ENCODE data around the gene RAE1.

Gene RAE1

DNA sequence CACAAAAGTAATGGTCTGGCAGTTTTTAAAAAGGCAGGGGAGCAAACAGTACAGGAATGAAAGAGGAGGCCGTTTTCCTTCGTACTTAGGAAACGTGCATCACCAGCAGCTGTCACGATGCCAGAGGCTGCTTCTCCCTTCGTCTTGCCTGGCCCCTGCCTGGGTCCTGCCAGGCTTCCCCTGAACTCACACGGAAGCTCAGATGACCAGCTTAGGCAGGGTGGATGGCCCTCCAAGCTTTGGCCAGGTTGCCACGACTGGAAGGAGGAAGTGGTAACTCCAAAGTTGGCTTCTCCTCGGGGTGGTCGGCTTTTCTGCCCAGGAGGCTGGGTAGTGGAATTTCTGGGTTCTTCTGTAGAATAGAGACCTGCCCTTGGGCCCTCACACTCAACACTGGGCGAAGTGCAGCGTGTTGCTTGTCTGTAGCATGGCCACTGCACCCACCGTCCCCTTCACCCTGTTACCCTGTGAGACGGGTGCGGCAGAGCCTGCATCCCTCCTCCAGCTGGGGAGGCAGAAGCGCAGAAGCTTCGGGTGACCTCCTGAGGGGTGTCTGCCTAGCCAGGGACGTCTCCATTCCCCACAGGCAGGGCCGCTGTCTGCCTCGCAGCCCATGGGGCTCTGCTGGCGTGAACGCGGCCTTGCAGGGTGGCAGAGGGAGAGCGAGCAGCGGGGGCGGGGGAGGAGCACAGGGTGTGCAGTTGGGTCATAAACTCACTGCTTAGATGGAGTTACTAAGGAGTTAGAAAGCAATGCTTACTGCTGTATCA, 21.7 kb downstream of the RAE1 start:
- no peaks in the 10 kb centered on the region for H3K4me1 ChIP-seq (ENCODE audit: low read length)
- no peaks in the 10 kb centered on the region for H3K9me2 ChIP-seq (replicated peaks; ENCODE audit: insufficient read depth, low read length)
- H3K9me3 ChIP-seq (replicated peaks; ENCODE audit: insufficient read depth, low read length), result no peaks in the 10 kb centered on the region
- TF ChIP-seq EZH2 (optimal IDR thresholded peaks at IDR 0.05; ENCODE audit: low read depth, low read length), result no peak
- no peak for TF ChIP-seq EZH2phosphoT487 (IDR thresholded peaks at IDR 0.05; ENCODE audit: low read length)
- TF ChIP-seq, protein P1, sequence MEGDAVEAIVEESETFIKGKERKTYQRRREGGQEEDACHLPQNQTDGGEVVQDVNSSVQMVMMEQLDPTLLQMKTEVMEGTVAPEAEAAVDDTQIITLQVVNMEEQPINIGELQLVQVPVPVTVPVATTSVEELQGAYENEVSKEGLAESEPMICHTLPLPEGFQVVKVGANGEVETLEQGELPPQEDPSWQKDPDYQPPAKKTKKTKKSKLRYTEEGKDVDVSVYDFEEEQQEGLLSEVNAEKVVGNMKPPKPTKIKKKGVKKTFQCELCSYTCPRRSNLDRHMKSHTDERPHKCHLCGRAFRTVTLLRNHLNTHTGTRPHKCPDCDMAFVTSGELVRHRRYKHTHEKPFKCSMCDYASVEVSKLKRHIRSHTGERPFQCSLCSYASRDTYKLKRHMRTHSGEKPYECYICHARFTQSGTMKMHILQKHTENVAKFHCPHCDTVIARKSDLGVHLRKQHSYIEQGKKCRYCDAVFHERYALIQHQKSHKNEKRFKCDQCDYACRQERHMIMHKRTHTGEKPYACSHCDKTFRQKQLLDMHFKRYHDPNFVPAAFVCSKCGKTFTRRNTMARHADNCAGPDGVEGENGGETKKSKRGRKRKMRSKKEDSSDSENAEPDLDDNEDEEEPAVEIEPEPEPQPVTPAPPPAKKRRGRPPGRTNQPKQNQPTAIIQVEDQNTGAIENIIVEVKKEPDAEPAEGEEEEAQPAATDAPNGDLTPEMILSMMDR (IDR thresholded peaks at IDR 0.05; ENCODE audit: low read length), result no peak
- no peak overlapping the region for H2AFZ ChIP-seq (ENCODE audit: low read length)
- no peak for DNase-seq
- H3K9ac ChIP-seq (ENCODE audit: low read length), result no peak overlapping the region
- H3K79me2 ChIP-seq (ENCODE audit: low read length), result peaks cover 55% of the 10 kb centered on the region
- peaks cover 14% of the 10 kb centered on the region; the same call in 1 of the 2 replicates for H3K36me3 ChIP-seq (replicated peaks; ENCODE audit: insufficient read depth, low read length)
- H4K20me1 ChIP-seq (ENCODE audit: insufficient read depth, low read length), result no peaks in the 10 kb centered on the region; the same call in 1 of the 2 replicates
- H3K27ac ChIP-seq (ENCODE audit: low read length), result no peak overlapping the region
- H3K4me2 ChIP-seq (ENCODE audit: low read depth, low read length), result no peak overlapping the region
- H3K27me3 ChIP-seq (replicated peaks; ENCODE audit: insufficient read depth, low read length), result no peaks in the 10 kb centered on the region
- no peak overlapping the region for H3K4me3 ChIP-seq (ENCODE audit: low read length)
- H3F3A ChIP-seq (ENCODE audit: insufficient read depth, low read length), result no peaks in the 10 kb centered on the region

GRCh38 chr20:57374343-57374930, 23.4 kb downstream of the RAE1 start:
- H3K4me1 ChIP-seq (ENCODE audit: low read length), result no peaks in the 10 kb centered on the region
- TF ChIP-seq EZH2phosphoT487 (IDR thresholded peaks at IDR 0.05; ENCODE audit: low read length) (no peak), EZH2 (optimal IDR thresholded peaks at IDR 0.05; ENCODE audit: low read depth, low read length) (no peak)
- TF ChIP-seq, protein P1 (IDR thresholded peaks at IDR 0.05; ENCODE audit: low read length), result no peak
- peaks cover 60% of the 10 kb centered on the region for H3K79me2 ChIP-seq (ENCODE audit: low read length)
- no peak overlapping the region for H3K4me2 ChIP-seq (ENCODE audit: low read depth, low read length)
- H4K20me1 ChIP-seq (ENCODE audit: insufficient read depth, low read length), result peaks cover 3% of the 10 kb centered on the region; the same call in 1 of the 2 replicates
- H3K9ac ChIP-seq (ENCODE audit: low read length), result no peak overlapping the region
- no peak overlapping the region for H3K27ac ChIP-seq (ENCODE audit: low read length)
- peaks cover 12% of the 10 kb centered on the region; the same call in 1 of the 2 replicates for H3K36me3 ChIP-seq (replicated peaks; ENCODE audit: insufficient read depth, low read length)
- no peaks in the 10 kb centered on the region for H3K9me3 ChIP-seq (replicated peaks; ENCODE audit: insufficient read depth, low read length)
- H2AFZ ChIP-seq (ENCODE audit: low read length), result no peak overlapping the region
- H3K4me3 ChIP-seq (ENCODE audit: low read length), result no peak overlapping the region
- DNase-seq, result no peak
- H3K27me3 ChIP-seq (replicated peaks; ENCODE audit: insufficient read depth, low read length), result no peaks in the 10 kb centered on the region
- H3K9me2 ChIP-seq (replicated peaks; ENCODE audit: insufficient read depth, low read length), result no peaks in the 10 kb centered on the region
- peaks cover 6% of the 10 kb centered on the region; the same call in 1 of the 2 replicates for H3F3A ChIP-seq (ENCODE audit: insufficient read depth, low read length)

GRCh38 chr20:57374931-57375651, 24.0 kb downstream of the RAE1 start:
- Histone ChIP-seq H3K27me3 (replicated peaks; ENCODE audit: insufficient read depth, low read length) (no peaks in the 10 kb centered on the region), H2AFZ (ENCODE audit: low read length) (no peak overlapping the region), H3F3A (ENCODE audit: insufficient read depth, low read length) (peaks cover 12% of the 10 kb centered on the region; the same call in 1 of the 2 replicates), H3K27ac (ENCODE audit: low read length) (no peak overlapping the region), H4K20me1 (ENCODE audit: insufficient read depth, low read length) (peaks cover 3% of the 10 kb centered on the region; the same call in 1 of the 2 replicates), H3K9me2 (replicated peaks; ENCODE audit: insufficient read depth, low read length) (no peaks in the 10 kb centered on the region), H3K4me3 (ENCODE audit: low read length) (no peak overlapping the region), H3K36me3 (replicated peaks; ENCODE audit: insufficient read depth, low read length) (peaks cover 10% of the 10 kb centered on the region; the same call in 1 of the 2 replicates), H3K79me2 (ENCODE audit: low read length) (peaks cover 53% of the 10 kb centered on the region), H3K9ac (ENCODE audit: low read length) (no peak overlapping the region), H3K9me3 (replicated peaks; ENCODE audit: insufficient read depth, low read length) (no peaks in the 10 kb centered on the region), H3K4me1 (ENCODE audit: low read length) (no peaks in the 10 kb centered on the region), H3K4me2 (ENCODE audit: low read depth, low read length) (no peak overlapping the region)
- no peak for DNase-seq
- TF ChIP-seq EZH2 (optimal IDR thresholded peaks at IDR 0.05; ENCODE audit: low read depth, low read length) (no peak), EZH2phosphoT487 (IDR thresholded peaks at IDR 0.05; ENCODE audit: low read length) (no peak)
- TF ChIP-seq, protein P1 (IDR thresholded peaks at IDR 0.05; ENCODE audit: low read length), result no peak

Measured in MM.1S (cell line).